Right lobe of liver (tissue), 4 donors: ENCODE measurements around the gene LRPAP1.

Source experiments
- POLR2A ChIP-seq: fragments of 450-650 bp; IDR thresholded peaks from one replicate; pipeline ENCODE4 v1.6.1; 2017; ENCODE audit warnings: antibody characterized with exemption, mild to moderate bottlenecking
- TF ChIP-seq, protein P1 (sequence below), 4 donors: fragments of 200-600 bp in 3 of 4; fragments of 450-650 bp in 1 of 4; IDR thresholded peaks; one replicate each; pipeline versions ENCODE4 v1.5.1 to v1.8.0; 2016 to 2022; ENCODE audit warnings: antibody characterized with exemption in 4 of 4, mild to moderate bottlenecking in 2 of 4
- donor health status: DM: no; HTN: no; CAD: no.
- donor health status: DM: no; HTN: no; CAD: no.
- donor health status: DM: no; HTN: yes; CAD: no.

DNA sequence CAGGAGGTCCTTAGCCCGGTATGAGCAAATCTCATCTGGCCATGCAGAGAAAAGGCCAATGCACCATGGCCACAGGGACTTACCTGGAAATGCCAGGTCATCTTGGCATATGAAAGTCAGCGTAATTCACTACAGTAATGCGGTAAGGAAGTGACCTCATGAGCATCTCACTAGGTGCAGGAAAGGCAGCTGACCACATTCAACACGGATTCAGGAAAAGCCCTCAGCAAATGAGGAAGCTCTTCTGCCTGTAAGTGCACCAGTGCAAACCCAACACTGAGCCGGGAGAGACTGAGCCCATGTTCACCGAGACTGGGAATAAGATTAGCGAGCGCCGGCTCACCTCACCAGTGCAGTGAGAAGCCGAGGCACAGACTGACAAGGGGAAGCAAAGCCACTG, 23.7 kb downstream of the LRPAP1 start:
- TF ChIP-seq, protein P1, sequence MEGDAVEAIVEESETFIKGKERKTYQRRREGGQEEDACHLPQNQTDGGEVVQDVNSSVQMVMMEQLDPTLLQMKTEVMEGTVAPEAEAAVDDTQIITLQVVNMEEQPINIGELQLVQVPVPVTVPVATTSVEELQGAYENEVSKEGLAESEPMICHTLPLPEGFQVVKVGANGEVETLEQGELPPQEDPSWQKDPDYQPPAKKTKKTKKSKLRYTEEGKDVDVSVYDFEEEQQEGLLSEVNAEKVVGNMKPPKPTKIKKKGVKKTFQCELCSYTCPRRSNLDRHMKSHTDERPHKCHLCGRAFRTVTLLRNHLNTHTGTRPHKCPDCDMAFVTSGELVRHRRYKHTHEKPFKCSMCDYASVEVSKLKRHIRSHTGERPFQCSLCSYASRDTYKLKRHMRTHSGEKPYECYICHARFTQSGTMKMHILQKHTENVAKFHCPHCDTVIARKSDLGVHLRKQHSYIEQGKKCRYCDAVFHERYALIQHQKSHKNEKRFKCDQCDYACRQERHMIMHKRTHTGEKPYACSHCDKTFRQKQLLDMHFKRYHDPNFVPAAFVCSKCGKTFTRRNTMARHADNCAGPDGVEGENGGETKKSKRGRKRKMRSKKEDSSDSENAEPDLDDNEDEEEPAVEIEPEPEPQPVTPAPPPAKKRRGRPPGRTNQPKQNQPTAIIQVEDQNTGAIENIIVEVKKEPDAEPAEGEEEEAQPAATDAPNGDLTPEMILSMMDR (IDR thresholded peaks at IDR 0.05): no peak
- no peak for TF ChIP-seq POLR2A
